ENCODE data around the gene IQCM. TPM values are rescaled to one million over a fixed set of nuclear protein-coding genes. Genes with fewer than 3 reads are reported as not detected.

IQCM gene
- total RNA-seq, 4 donors from 2014 or later = not detected

DNA sequence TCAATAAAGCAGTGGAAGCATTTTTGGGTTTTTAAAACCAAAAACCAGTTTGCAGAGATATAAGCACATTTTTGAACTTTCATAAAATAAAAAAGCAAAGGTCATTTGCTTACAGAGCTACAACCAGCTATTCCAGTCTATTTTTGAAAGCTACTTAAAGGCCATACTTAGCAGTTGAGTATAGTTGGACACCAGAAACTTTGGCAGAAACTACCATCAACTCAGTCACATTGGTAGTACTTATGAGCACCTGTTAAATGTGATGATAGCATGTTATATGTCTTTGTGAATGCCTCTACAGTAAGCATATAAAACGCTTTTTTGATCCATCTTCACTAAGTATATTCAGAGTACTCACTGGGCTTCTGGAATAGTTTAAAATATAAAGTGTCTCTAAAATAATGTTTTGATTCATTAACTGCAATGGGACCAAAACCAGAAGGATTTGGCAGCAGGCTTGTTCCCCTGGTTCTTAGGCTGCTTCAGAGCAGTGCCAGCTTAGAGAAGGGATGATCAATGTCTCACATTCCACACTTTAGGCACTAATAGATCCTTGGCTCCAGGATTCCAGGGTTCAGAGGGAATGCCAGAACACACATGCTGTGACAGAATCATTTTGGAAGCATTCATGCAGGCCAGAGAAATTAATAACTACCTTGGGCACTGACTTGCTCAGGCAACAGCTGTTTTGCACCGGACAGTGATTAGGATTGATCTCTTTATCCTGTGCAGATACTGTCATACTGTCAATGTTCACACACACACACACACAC, 103.9 kb downstream of the IQCM start:
- 62 to 72% methylated on average over 2 of the region's 2 CpGs for WGBS, 2 donors
- no peaks in the 10 kb centered on the region for H3K4me1 ChIP-seq

DNA sequence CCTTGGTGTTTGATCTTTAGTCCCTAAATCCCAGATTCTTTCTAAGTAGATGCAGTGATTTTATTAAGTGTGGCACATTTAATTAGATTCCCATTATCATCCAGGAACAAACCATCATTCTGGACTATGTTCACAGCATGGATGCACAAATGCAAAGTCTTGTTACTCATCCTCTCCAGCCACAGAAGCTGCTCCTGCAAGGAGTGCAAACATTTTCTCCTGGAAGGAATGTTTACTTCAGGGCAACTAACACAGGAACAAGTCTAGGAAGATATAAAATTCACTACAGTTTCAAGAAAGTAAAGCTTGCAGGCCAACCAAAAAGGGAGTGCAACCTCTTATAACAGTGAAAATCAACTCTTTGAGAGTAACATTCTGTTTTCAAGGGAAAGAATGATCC, 106.0 kb downstream of the IQCM start:
- Histone ChIP-seq H3K27me3 (no peaks in the 10 kb centered on the region), H3K4me3 (replicated peaks in 1 of 3) (no peak overlapping the region), H3K36me3 (no peaks in the 10 kb centered on the region), H3K27ac (no peak overlapping the region), H3K9me3 (no peaks in the 10 kb centered on the region), H3K4me1 (no peaks in the 10 kb centered on the region)
- no peak for DNase-seq
- intact Hi-C loops (cut with DNase I) = no loop called here
- TF ChIP-seq POLR2A (IDR thresholded peaks at IDR 0.05) = no peak
- TF ChIP-seq, protein P1, sequence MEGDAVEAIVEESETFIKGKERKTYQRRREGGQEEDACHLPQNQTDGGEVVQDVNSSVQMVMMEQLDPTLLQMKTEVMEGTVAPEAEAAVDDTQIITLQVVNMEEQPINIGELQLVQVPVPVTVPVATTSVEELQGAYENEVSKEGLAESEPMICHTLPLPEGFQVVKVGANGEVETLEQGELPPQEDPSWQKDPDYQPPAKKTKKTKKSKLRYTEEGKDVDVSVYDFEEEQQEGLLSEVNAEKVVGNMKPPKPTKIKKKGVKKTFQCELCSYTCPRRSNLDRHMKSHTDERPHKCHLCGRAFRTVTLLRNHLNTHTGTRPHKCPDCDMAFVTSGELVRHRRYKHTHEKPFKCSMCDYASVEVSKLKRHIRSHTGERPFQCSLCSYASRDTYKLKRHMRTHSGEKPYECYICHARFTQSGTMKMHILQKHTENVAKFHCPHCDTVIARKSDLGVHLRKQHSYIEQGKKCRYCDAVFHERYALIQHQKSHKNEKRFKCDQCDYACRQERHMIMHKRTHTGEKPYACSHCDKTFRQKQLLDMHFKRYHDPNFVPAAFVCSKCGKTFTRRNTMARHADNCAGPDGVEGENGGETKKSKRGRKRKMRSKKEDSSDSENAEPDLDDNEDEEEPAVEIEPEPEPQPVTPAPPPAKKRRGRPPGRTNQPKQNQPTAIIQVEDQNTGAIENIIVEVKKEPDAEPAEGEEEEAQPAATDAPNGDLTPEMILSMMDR (IDR thresholded peaks at IDR 0.05) = no peak

More for the DNA sequence above, 103.9 kb downstream of the IQCM start:
- no peaks in the 10 kb centered on the region for H3K9me3 ChIP-seq
- H3K4me3 ChIP-seq (replicated peaks in 1 of 3) = no peak overlapping the region
- H3K27ac ChIP-seq = no peak overlapping the region
- intact Hi-C loops (cut with DNase I) = no loop called here
- no peaks in the 10 kb centered on the region for H3K36me3 ChIP-seq
- no peaks in the 10 kb centered on the region for H3K27me3 ChIP-seq
- TF ChIP-seq, protein P1 (IDR thresholded peaks at IDR 0.05) = no peak
- TF ChIP-seq POLR2A (IDR thresholded peaks at IDR 0.05) = no peak
- no peak for DNase-seq

GRCh38 chr4:149708513-149709130, 107.0 kb downstream of the IQCM start:
- Histone ChIP-seq H3K36me3 (no peaks in the 10 kb centered on the region), H3K9me3 (no peaks in the 10 kb centered on the region), H3K4me1 (no peaks in the 10 kb centered on the region), H3K27me3 (no peaks in the 10 kb centered on the region), H3K4me3 (replicated peaks in 1 of 3) (no peak overlapping the region), H3K27ac (no peak overlapping the region)
- no peak for TF ChIP-seq POLR2A (IDR thresholded peaks at IDR 0.05)
- TF ChIP-seq, protein P1 (IDR thresholded peaks at IDR 0.05) = no peak
- DNase-seq = no peak
- 60 to 72% methylated on average over 1 of the region's 1 CpG for WGBS, 2 donors
- intact Hi-C loops (cut with DNase I) = no loop called here

GRCh38 chr4:149707862-149708261, 107.8 kb downstream of the IQCM start:
- Histone ChIP-seq H3K4me1 (no peaks in the 10 kb centered on the region), H3K36me3 (no peaks in the 10 kb centered on the region), H3K4me3 (replicated peaks in 1 of 3) (no peak overlapping the region), H3K9me3 (no peaks in the 10 kb centered on the region), H3K27me3 (no peaks in the 10 kb centered on the region), H3K27ac (no peak overlapping the region)
- no peak for TF ChIP-seq POLR2A (IDR thresholded peaks at IDR 0.05)
- TF ChIP-seq, protein P1 (IDR thresholded peaks at IDR 0.05) = no peak
- no peak for DNase-seq
- intact Hi-C loops (cut with DNase I) = no loop called here
- WGBS, 2 donors = 40 to 58% methylated on average over 1 of the region's 1 CpG

GRCh38 chr4:149706942-149707341, 108.7 kb downstream of the IQCM start:
- no peaks in the 10 kb centered on the region for H3K27me3 ChIP-seq
- no peak for DNase-seq
- TF ChIP-seq POLR2A (IDR thresholded peaks at IDR 0.05) = no peak
- H3K27ac ChIP-seq = no peak overlapping the region
- H3K36me3 ChIP-seq = no peaks in the 10 kb centered on the region
- intact Hi-C loops (cut with DNase I) = no loop called here
- H3K9me3 ChIP-seq = no peaks in the 10 kb centered on the region
- H3K4me1 ChIP-seq = no peaks in the 10 kb centered on the region
- no peak overlapping the region for H3K4me3 ChIP-seq (replicated peaks in 1 of 3)
